Measurements from ENCODE around the gene DHRS3.

Gene DHRS3

GRCh38 chr1:12636098-12636950 lies 18.3 kb upstream of the DHRS3 start:
- no peak for DNase-seq

- DNase-seq = no peak
These were observed 16.7 kb upstream of the DHRS3 start for GRCh38 chr1:12634696-12635202.

- DNase-seq = no peak
These were observed 16.1 kb upstream of the DHRS3 start for GRCh38 chr1:12634156-12634555.

- no peak for DNase-seq
These were observed 13.6 kb upstream of the DHRS3 start for GRCh38 chr1:12631571-12631970.

- no peak for DNase-seq
These were observed 13.0 kb upstream of the DHRS3 start for GRCh38 chr1:12630946-12631530.

GRCh38 chr1:12629985-12630760 lies 12.2 kb upstream of the DHRS3 start:
- DNase-seq = no peak

- DNase-seq = no peak
These were observed 11.5 kb upstream of the DHRS3 start for GRCh38 chr1:12629511-12629956.

- no peak for DNase-seq
These were observed 9.3 kb upstream of the DHRS3 start for GRCh38 chr1:12627296-12627695.

GRCh38 chr1:12626888-12627287 lies 8.9 kb upstream of the DHRS3 start:
- DNase-seq = no peak

- DNase-seq = no peak
These were observed 7.3 kb upstream of the DHRS3 start for GRCh38 chr1:12625276-12625675.

GRCh38 chr1:12622506-12622905 lies 4.5 kb upstream of the DHRS3 start:
- no peak for DNase-seq

GRCh38 chr1:12621346-12622335 lies 3.6 kb upstream of the DHRS3 start:
- DNase-seq = no peak

GRCh38 chr1:12620931-12621330 lies 2.9 kb upstream of the DHRS3 start:
- DNase-seq = no peak

GRCh38 chr1:12620488-12620865 lies 2.5 kb upstream of the DHRS3 start:
- DNase-seq = peak; percentile 74

- peak; percentile 84 for DNase-seq
These were observed 1.9 kb upstream of the DHRS3 start for GRCh38 chr1:12619792-12620487.

GRCh38 chr1:12618965-12619791 lies 1.2 kb upstream of the DHRS3 start:
- DNase-seq = peak; percentile 69

GRCh38 chr1:12618661-12618964 lies 603 bp upstream of the DHRS3 start:
- no peak for DNase-seq

GRCh38 chr1:12617511-12617900 lies 504 bp downstream of the DHRS3 start:
- peak; percentile 41 for DNase-seq

GRCh38 chr1:12616709-12617373 lies 1.2 kb downstream of the DHRS3 start:
- peak; percentile 29 for DNase-seq

Measured in activated CD4-positive, alpha-beta T cell treated with anti-CD3 and anti-CD28 coated beads, Interleukin-10, Interleukin-2, amounts not matched to agents 100 ng/mL and 50 ng/mL, durations not matched to agents 16 hours and 8 hours (primary cell).